Putamen (tissue), 1 donor: ENCODE data around the gene METTL14.

Source experiments
- DNase-seq: peaks from one replicate; pipeline ENCODE4 v3.0.0-alpha.2; 2016; ENCODE audit warnings: low spot score

The METTL14 gene

GRCh38 chr4:118759481-118759880 is 74.3 kb downstream of the METTL14 start:
- no peak for DNase-seq

- DNase-seq, result no peak
Observed at GRCh38 chr4:118760092-118760491, 74.9 kb downstream of the METTL14 start.

GRCh38 chr4:118760493-118760892 is 75.3 kb downstream of the METTL14 start:
- no peak for DNase-seq

GRCh38 chr4:118761397-118762016 is 76.3 kb downstream of the METTL14 start:
- no peak for DNase-seq

GRCh38 chr4:118762155-118762554 is 77.0 kb downstream of the METTL14 start:
- DNase-seq, result no peak

GRCh38 chr4:118762730-118763477 is 77.7 kb downstream of the METTL14 start:
- no peak for DNase-seq
